Hepatocyte (in vitro differentiated cells): ENCODE measurements around the gene ARPP21. TPM values are rescaled to one million over a fixed set of nuclear protein-coding genes. Genes with fewer than 3 reads are reported as not detected.

Source experiments
- DNase-seq: peaks from one replicate; pipeline ENCODE4 v3.0.0-alpha.2; 2016; ENCODE audit warnings: low spot score
- H2AFZ ChIP-seq: fragments of 200-600 bp; sonication (generic); 2 replicates; pipeline ENCODE4 v1.6.0; 2016; ENCODE audit warnings: antibody characterized with exemption, mild to moderate bottlenecking
- H3K27ac ChIP-seq: fragments of 200-600 bp; sonication (generic); 2 replicates; pipeline ENCODE4 v1.5.1; 2016; ENCODE audit warnings: mild to moderate bottlenecking
- H3K27me3 ChIP-seq: fragments of 200-600 bp; sonication (generic); 2 replicates; pipeline ENCODE4 v1.6.1; 2016
- H3K36me3 ChIP-seq: fragments of 200-600 bp; sonication (generic); replicated peaks from 2 replicates; pipeline ENCODE4 v1.5.1; 2016; ENCODE audit warnings: low read depth; ENCODE audit not compliant: insufficient read depth
- H3K4me1 ChIP-seq: fragments of 200-600 bp; sonication (generic); 2 replicates; pipeline ENCODE4 v1.5.1; 2016; ENCODE audit warnings: mild to moderate bottlenecking, moderate library complexity; ENCODE audit not compliant: insufficient read depth
- H3K4me2 ChIP-seq: fragments of 200-600 bp; sonication (generic); 2 replicates; pipeline ENCODE4 v1.6.0; 2016
- H3K4me3 ChIP-seq: fragments of 200-600 bp; sonication (generic); 2 replicates; pipeline ENCODE4 v1.5.1; 2016; ENCODE audit warnings: mild to moderate bottlenecking
- H3K79me2 ChIP-seq: fragments of 200-600 bp; sonication (generic); 2 replicates; pipeline ENCODE4 v1.6.0; 2017; ENCODE audit warnings: mild to moderate bottlenecking
- H3K9me2 ChIP-seq: fragments of 200-600 bp; sonication (generic); replicated peaks from 2 replicates; pipeline ENCODE4 v1.6.0; 2017; ENCODE audit warnings: mild to moderate bottlenecking; ENCODE audit not compliant: insufficient read depth
- H3K9me3 ChIP-seq: fragments of 200-600 bp; sonication (generic); 2 replicates; pipeline ENCODE4 v1.5.1; 2016; ENCODE audit warnings: low read depth, mild to moderate bottlenecking
- H4K20me1 ChIP-seq: fragments of 200-600 bp; sonication (generic); 2 replicates; pipeline ENCODE4 v1.6.0; 2016; ENCODE audit warnings: mild to moderate bottlenecking; ENCODE audit not compliant: insufficient read depth, poor library complexity, severe bottlenecking
- CTCF ChIP-seq: fragments of 200-600 bp; sonication (generic); IDR thresholded peaks from 2 replicates; pipeline ENCODE4 v1.5.1; 2016; ENCODE audit warnings: antibody characterized with exemption, mild to moderate bottlenecking; ENCODE audit not compliant: poor library complexity
- EZH2 ChIP-seq: fragments of 200-600 bp; sonication (generic); IDR thresholded peaks from 2 replicates; pipeline ENCODE4 v1.6.1; 2016; ENCODE audit warnings: antibody characterized with exemption, mild to moderate bottlenecking, borderline replicate concordance
- EZH2phosphoT487 ChIP-seq: fragments of 200-600 bp; sonication (generic); IDR thresholded peaks from one replicate; pipeline ENCODE4 v1.6.1; 2018; ENCODE audit warnings: antibody characterized with exemption, mild to moderate bottlenecking, low read depth, moderate library complexity; ENCODE audit not compliant: unreplicated experiment, severe bottlenecking
- WGBS: methylation state at CpG from one replicate; pipeline ENCODE4 v1.1.6; 2016; ENCODE audit warnings: low lambda C conversion rate; ENCODE audit errors: missing lambda C conversion rate; 5-methylcytosine and 5-hydroxymethylcytosine counted together
- polyA plus RNA-seq: library from polyadenylated mRNA; unstranded; fragments of >200 nt; fragmentation: Nextera tagmentation; extraction: Ambion mirVana; gene quantifications from 2 replicates; pipeline ENCODE4 v1.2.1, GENCODE V29; 2016
- total RNA-seq: library from RNA; depleted of rRNA; stranded (reverse); fragments of >200 nt; gene quantifications from 2 replicates; pipeline ENCODE4 v1.2.3, GENCODE V29; 2014

The ARPP21 gene
- total and polyA plus RNA-seq, 2 experiments from 2014 or later, result 0.19 TPM; not detected in 1

GRCh38 chr3:35739181-35739809 lies 100.0 kb downstream of the ARPP21 start:
- Histone ChIP-seq H3K9me3 (no peaks in the 10 kb centered on the region), H3K27me3 (peaks cover 7% of the 10 kb centered on the region), H3K4me3 (no peak overlapping the region), H4K20me1 (no peaks in the 10 kb centered on the region), H3K27ac (no peak overlapping the region), H3K4me2 (no peak overlapping the region), H3K36me3 (no peaks in the 10 kb centered on the region), H3K9me2 (no peaks in the 10 kb centered on the region), H3K4me1 (no peaks in the 10 kb centered on the region), H3K79me2 (no peaks in the 10 kb centered on the region), H2AFZ (no peak overlapping the region)
- DNase-seq, result no peak
- TF ChIP-seq EZH2phosphoT487, result no peak
- no peak for TF ChIP-seq CTCF
- no peak for TF ChIP-seq EZH2
- WGBS, result 73% methylated on average over 5 of the region's 5 CpGs

DNA sequence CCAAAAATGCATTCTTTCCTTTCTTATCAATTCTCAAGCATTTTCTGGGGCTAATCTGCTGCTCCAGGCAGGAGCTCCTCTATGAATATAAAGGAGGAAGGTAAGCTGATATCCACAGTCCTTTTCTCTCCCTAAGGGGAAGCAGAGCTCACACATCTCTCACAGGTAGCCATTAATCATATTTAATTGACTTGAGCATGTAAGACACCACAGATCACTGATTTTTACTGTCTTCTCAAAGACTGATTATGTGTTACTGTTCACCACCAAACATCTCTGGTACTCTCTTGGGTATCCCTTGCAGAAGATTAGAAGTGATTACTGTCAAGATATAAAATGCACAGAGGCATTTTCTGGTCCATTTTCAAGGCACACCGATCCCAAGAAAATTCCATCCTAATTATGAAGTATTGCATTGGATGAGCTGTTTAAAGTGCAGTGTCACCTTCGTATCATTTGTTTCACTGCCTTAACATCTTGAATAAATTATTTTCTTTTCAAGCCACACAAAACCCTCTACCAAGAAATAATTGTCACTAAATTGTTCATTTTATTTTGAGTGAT lies 100.7 kb downstream of the ARPP21 start:
- H4K20me1 ChIP-seq, result no peaks in the 10 kb centered on the region
- no peaks in the 10 kb centered on the region for H3K4me1 ChIP-seq
- no peaks in the 10 kb centered on the region for H3K9me2 ChIP-seq
- no peak overlapping the region for H2AFZ ChIP-seq
- no peaks in the 10 kb centered on the region for H3K9me3 ChIP-seq
- no peaks in the 10 kb centered on the region for H3K79me2 ChIP-seq
- DNase-seq, result no peak
- no peak overlapping the region for H3K27ac ChIP-seq
- peaks cover 7% of the 10 kb centered on the region for H3K27me3 ChIP-seq
- 68% methylated on average over 2 of the region's 2 CpGs for WGBS
- TF ChIP-seq EZH2phosphoT487, result no peak
- TF ChIP-seq CTCF, result no peak
- TF ChIP-seq EZH2, result no peak
- no peak overlapping the region for H3K4me2 ChIP-seq
- no peaks in the 10 kb centered on the region for H3K36me3 ChIP-seq
- H3K4me3 ChIP-seq, result no peak overlapping the region

GRCh38 chr3:35743218-35743617 lies 103.9 kb downstream of the ARPP21 start:
- WGBS, result 96% methylated on average over 5 of the region's 5 CpGs
- no peaks in the 10 kb centered on the region for H3K9me2 ChIP-seq
- no peaks in the 10 kb centered on the region for H3K79me2 ChIP-seq
- no peak overlapping the region for H3K27ac ChIP-seq
- H3K4me3 ChIP-seq, result no peak overlapping the region
- TF ChIP-seq CTCF (no peak), EZH2phosphoT487 (no peak), EZH2 (no peak)
- H3K4me2 ChIP-seq, result no peak overlapping the region
- H3K9me3 ChIP-seq, result no peaks in the 10 kb centered on the region
- H3K4me1 ChIP-seq, result no peaks in the 10 kb centered on the region
- no peaks in the 10 kb centered on the region for H3K36me3 ChIP-seq
- peaks cover 2% of the 10 kb centered on the region for H3K27me3 ChIP-seq
- H4K20me1 ChIP-seq, result no peaks in the 10 kb centered on the region
- DNase-seq, result no peak
- no peak overlapping the region for H2AFZ ChIP-seq
